ENCODE results near the gene STAG3. TPM values are rescaled to one million over a fixed set of nuclear protein-coding genes. Genes with fewer than 3 reads are reported as not detected.
"Not testable (repeated sequence)": the region's sequence is repeated elsewhere in the genome, so short reads cannot be mapped to it uniquely, and the experiment has no call there.

The STAG3 gene
- total RNA-seq, 1 experiment from 2014 or later, result 1.7 TPM

DNA sequence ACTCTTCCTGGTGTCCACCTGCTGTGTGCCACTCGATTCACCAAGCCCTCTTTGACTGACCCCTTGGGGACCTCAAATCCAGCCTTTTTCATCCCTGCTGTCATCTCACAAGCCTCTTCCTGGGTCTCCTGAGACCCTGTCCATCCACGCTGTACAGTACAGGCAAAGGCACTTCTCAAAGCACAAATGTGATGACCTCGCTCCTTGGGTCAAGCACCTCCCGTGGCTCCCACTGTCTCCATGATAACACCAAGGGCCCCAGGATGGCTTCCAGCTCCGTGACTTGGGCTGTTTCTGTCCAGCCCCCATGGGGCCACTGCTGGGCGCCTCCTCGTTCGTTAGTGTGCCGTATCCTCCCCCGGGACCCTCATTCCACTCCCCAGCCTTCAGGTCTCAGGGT lies 70.8 kb downstream of the STAG3 start:
- Histone ChIP-seq H3K27ac (ENCODE audit: low read length) (0 out of 2 replicates have a peak overlapping the region, but pooled peaks have one; percentile 15), H3K4me3 (ENCODE audit: low read depth in 2 of 2, low read length in 2 of 2) (no peak overlapping the region), H3K27me3 (ENCODE audit: control insufficient read depth, insufficient read depth, low read length) (no peaks in the 10 kb centered on the region), H3K4me1 (ENCODE audit: control insufficient read depth, insufficient read depth, low read length) (peaks cover 12% of the 10 kb centered on the region), H3K36me3 (ENCODE audit: control insufficient read depth, insufficient read depth, low read length) (no peaks in the 10 kb centered on the region), H3K9me3 (ENCODE audit: control insufficient read depth, insufficient read depth, low read depth, low read length) (no peaks in the 10 kb centered on the region)
- in situ Hi-C loops (cut with HindIII; ENCODE audit: low pct_unique_long_range_greater_than_20kb, low sequenced_read_pairs) (no loop called here), intact Hi-C loops (cut with micrococcal nuclease; ENCODE audit: unreplicated experiment) (no loop called here)
- POLR2A ChIA-PET, result no interaction called here
- ATAC-seq, result no peak
- CTCF ChIA-PET, result no interaction called here
- no TSS peak for BruUV-seq (replicated peaks)
- DNase-seq (ENCODE audit: low read depth, low spot score), result no peak
- TF ChIP-seq POLR2AphosphoS5 (IDR thresholded peaks at IDR 0.05; ENCODE audit: low read depth, low read length) (no peak), TCF7L2 (IDR thresholded peaks at IDR 0.05; ENCODE audit: low read depth, low read length) (no peak), SIN3A (IDR thresholded peaks at IDR 0.05; ENCODE audit: borderline replicate concordance, insufficient read depth, low read depth, low read length) (no peak)
- TF ChIP-seq, protein P1, sequence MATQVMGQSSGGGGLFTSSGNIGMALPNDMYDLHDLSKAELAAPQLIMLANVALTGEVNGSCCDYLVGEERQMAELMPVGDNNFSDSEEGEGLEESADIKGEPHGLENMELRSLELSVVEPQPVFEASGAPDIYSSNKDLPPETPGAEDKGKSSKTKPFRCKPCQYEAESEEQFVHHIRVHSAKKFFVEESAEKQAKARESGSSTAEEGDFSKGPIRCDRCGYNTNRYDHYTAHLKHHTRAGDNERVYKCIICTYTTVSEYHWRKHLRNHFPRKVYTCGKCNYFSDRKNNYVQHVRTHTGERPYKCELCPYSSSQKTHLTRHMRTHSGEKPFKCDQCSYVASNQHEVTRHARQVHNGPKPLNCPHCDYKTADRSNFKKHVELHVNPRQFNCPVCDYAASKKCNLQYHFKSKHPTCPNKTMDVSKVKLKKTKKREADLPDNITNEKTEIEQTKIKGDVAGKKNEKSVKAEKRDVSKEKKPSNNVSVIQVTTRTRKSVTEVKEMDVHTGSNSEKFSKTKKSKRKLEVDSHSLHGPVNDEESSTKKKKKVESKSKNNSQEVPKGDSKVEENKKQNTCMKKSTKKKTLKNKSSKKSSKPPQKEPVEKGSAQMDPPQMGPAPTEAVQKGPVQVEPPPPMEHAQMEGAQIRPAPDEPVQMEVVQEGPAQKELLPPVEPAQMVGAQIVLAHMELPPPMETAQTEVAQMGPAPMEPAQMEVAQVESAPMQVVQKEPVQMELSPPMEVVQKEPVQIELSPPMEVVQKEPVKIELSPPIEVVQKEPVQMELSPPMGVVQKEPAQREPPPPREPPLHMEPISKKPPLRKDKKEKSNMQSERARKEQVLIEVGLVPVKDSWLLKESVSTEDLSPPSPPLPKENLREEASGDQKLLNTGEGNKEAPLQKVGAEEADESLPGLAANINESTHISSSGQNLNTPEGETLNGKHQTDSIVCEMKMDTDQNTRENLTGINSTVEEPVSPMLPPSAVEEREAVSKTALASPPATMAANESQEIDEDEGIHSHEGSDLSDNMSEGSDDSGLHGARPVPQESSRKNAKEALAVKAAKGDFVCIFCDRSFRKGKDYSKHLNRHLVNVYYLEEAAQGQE (IDR thresholded peaks at IDR 0.05; ENCODE audit: insufficient read depth in 1 of 2, low read depth in 2 of 2, low read length in 1 of 2), result no peak
- TF ChIP-seq, protein P2, sequence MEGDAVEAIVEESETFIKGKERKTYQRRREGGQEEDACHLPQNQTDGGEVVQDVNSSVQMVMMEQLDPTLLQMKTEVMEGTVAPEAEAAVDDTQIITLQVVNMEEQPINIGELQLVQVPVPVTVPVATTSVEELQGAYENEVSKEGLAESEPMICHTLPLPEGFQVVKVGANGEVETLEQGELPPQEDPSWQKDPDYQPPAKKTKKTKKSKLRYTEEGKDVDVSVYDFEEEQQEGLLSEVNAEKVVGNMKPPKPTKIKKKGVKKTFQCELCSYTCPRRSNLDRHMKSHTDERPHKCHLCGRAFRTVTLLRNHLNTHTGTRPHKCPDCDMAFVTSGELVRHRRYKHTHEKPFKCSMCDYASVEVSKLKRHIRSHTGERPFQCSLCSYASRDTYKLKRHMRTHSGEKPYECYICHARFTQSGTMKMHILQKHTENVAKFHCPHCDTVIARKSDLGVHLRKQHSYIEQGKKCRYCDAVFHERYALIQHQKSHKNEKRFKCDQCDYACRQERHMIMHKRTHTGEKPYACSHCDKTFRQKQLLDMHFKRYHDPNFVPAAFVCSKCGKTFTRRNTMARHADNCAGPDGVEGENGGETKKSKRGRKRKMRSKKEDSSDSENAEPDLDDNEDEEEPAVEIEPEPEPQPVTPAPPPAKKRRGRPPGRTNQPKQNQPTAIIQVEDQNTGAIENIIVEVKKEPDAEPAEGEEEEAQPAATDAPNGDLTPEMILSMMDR (IDR thresholded peaks at IDR 0.05), result no peak

DNA sequence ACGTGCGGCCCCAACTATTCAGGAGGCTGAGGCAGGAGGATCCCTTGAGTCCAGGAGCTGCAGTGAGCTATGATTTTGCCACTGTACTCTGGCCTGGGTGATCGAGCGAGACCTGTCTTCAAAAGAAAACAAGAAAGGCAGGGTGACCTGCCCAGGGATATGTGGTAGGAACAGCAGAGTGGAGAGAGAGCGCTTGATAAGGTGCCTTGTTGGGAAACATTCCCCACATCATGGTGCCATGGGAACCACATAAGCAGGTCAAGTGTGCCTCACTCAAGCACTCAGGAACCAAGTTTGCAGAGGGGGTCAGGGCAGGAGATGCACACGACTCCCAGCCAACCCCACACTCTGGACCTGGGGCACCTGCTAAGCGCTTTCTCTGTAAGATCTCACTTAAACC lies 79.3 kb downstream of the STAG3 start:
- intact Hi-C loops (cut with micrococcal nuclease; ENCODE audit: unreplicated experiment), result no loop called here

DNA sequence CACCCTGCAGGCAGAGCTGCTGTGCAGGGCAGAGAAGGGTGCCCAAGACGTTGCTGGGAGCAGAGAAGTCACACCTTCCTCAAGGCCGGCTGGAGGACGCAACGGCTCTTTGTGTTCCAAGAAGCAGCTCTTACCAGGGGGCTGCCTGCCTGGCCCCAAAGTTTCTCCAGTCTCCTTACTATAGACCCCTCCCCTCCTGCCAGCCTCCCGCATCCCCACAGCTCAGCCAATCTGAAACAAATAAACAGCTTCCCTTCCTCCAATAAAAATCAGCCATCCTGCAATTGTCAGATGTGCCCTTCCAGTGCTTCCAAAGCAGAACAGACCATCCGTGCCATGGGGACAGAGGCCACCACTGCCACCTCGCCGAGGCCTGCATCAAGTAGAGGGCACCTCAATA lies 82.3 kb downstream of the STAG3 start:
- H3K36me3 ChIP-seq (ENCODE audit: control insufficient read depth, insufficient read depth, low read length); intact Hi-C loops (cut with micrococcal nuclease; ENCODE audit: unreplicated experiment); POLR2A ChIA-PET; H3K4me1 ChIP-seq (ENCODE audit: control insufficient read depth, insufficient read depth, low read length); H3K27me3 ChIP-seq (ENCODE audit: control insufficient read depth, insufficient read depth, low read length); H3K27ac ChIP-seq (ENCODE audit: low read length); DNase-seq (ENCODE audit: low read depth, low spot score); CTCF ChIA-PET; in situ Hi-C loops (cut with HindIII; ENCODE audit: low pct_unique_long_range_greater_than_20kb, low sequenced_read_pairs); H3K9me3 ChIP-seq (ENCODE audit: control insufficient read depth, insufficient read depth, low read depth, low read length); BruUV-seq (replicated peaks); H3K4me3 ChIP-seq (ENCODE audit: low read depth in 2 of 2, low read length in 2 of 2): not testable (repeated sequence)
- ATAC-seq, result 0 out of 2 replicates have a peak, but pooled peaks have one; percentile 51

More for the DNA sequence above, 79.3 kb downstream of the STAG3 start:
- in situ Hi-C loops (cut with HindIII; ENCODE audit: low pct_unique_long_range_greater_than_20kb, low sequenced_read_pairs), result no loop called here
- TF ChIP-seq, protein P1 (IDR thresholded peaks at IDR 0.05; ENCODE audit: insufficient read depth in 1 of 2, low read depth in 2 of 2, low read length in 1 of 2), result no peak
- TF ChIP-seq SIN3A (IDR thresholded peaks at IDR 0.05; ENCODE audit: borderline replicate concordance, insufficient read depth, low read depth, low read length) (no peak), TCF7L2 (IDR thresholded peaks at IDR 0.05; ENCODE audit: low read depth, low read length) (no peak), POLR2AphosphoS5 (IDR thresholded peaks at IDR 0.05; ENCODE audit: low read depth, low read length) (no peak)
- TF ChIP-seq, protein P2 (IDR thresholded peaks at IDR 0.05), result no peak
- H3K4me1 ChIP-seq (ENCODE audit: control insufficient read depth, insufficient read depth, low read length), result no peaks in the 10 kb centered on the region
- no peak overlapping the region for H3K4me3 ChIP-seq (ENCODE audit: low read depth in 2 of 2, low read length in 2 of 2)
- DNase-seq (ENCODE audit: low read depth, low spot score) (no peak), ATAC-seq (no peak)
- H3K36me3 ChIP-seq (ENCODE audit: control insufficient read depth, insufficient read depth, low read length), result no peaks in the 10 kb centered on the region
- no peak overlapping the region for H3K27ac ChIP-seq (ENCODE audit: low read length)
- POLR2A ChIA-PET, result no interaction called here
- CTCF ChIA-PET, result no interaction called here
- no peaks in the 10 kb centered on the region for H3K27me3 ChIP-seq (ENCODE audit: control insufficient read depth, insufficient read depth, low read length)
- H3K9me3 ChIP-seq (ENCODE audit: control insufficient read depth, insufficient read depth, low read depth, low read length), result no peaks in the 10 kb centered on the region
- BruUV-seq (replicated peaks), result no TSS peak

DNA sequence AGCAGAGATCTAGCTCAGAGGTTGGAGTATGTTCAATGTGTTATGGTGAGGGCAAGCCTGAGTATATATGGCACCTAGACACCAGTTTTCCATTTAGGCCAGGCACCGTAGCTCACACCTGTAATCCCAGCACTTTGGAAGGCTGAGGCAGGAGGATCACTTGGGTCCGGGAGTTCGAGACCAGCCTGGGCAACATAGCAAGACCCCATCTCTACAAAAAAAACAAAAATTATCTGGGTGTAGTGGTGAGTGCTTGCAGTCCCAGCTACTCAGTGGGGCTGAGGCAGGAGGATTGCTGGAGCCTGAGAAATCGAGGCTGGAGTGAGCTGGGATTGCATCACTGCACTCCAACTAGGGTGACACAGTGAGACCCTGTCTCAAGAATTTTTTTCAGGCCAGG lies 85.2 kb downstream of the STAG3 start:
- H3K4me1 ChIP-seq (ENCODE audit: control insufficient read depth, insufficient read depth, low read length); DNase-seq (ENCODE audit: low read depth, low spot score); H3K27ac ChIP-seq (ENCODE audit: low read length); POLR2A ChIA-PET; CTCF ChIA-PET; H3K4me3 ChIP-seq (ENCODE audit: low read depth in 2 of 2, low read length in 2 of 2); ATAC-seq; H3K36me3 ChIP-seq (ENCODE audit: control insufficient read depth, insufficient read depth, low read length); H3K27me3 ChIP-seq (ENCODE audit: control insufficient read depth, insufficient read depth, low read length); H3K9me3 ChIP-seq (ENCODE audit: control insufficient read depth, insufficient read depth, low read depth, low read length); intact Hi-C loops (cut with micrococcal nuclease; ENCODE audit: unreplicated experiment); BruUV-seq (replicated peaks); in situ Hi-C loops (cut with HindIII; ENCODE audit: low pct_unique_long_range_greater_than_20kb, low sequenced_read_pairs): not testable (repeated sequence)

All from Panc1 (cell line).